ENCODE data around the gene STARD13.
A peak's percentile ranks its signal among the peaks of the same experiment; 100 is the strongest.

Gene STARD13

GRCh38 chr13:33285420-33286124, at the start of gene STARD13:
STARD13 (minus strand) TSS chr13:33285755; CDS start chr13:33285638, 117 bp downstream.
- DNase-seq (ENCODE audit: low spot score), result peak; percentile 90

GRCh38 chr13:33334831-33335230, 49.3 kb upstream of the STARD13 start:
- no peak for DNase-seq (ENCODE audit: low spot score)

GRCh38 chr13:33331962-33332361, 46.4 kb upstream of the STARD13 start:
- DNase-seq (ENCODE audit: low spot score), result no peak

GRCh38 chr13:33330483-33330882, 44.9 kb upstream of the STARD13 start:
- DNase-seq (ENCODE audit: low spot score), result no peak

- peak; percentile 90 for DNase-seq (ENCODE audit: low spot score)
These were observed 43.1 kb upstream of the STARD13 start for GRCh38 chr13:33328701-33329100.

- DNase-seq (ENCODE audit: low spot score), result no peak
These were observed 41.2 kb upstream of the STARD13 start for GRCh38 chr13:33326723-33327122.

- DNase-seq (ENCODE audit: low spot score), result no peak
These were observed 40.7 kb upstream of the STARD13 start for GRCh38 chr13:33326246-33326645.

GRCh38 chr13:33323801-33324510, 38.4 kb upstream of the STARD13 start:
- peak; percentile 12 for DNase-seq (ENCODE audit: low spot score)

- DNase-seq (ENCODE audit: low spot score), result no peak
These were observed 37.6 kb upstream of the STARD13 start for GRCh38 chr13:33322965-33323668.

GRCh38 chr13:33322543-33322809, 36.9 kb upstream of the STARD13 start:
- DNase-seq (ENCODE audit: low spot score), result no peak

- DNase-seq (ENCODE audit: low spot score), result no peak
These were observed 36.4 kb upstream of the STARD13 start for GRCh38 chr13:33321686-33322542.

- DNase-seq (ENCODE audit: low spot score), result no peak
These were observed 34.3 kb upstream of the STARD13 start for GRCh38 chr13:33319859-33320258.

- no peak for DNase-seq (ENCODE audit: low spot score)
These were observed 33.2 kb upstream of the STARD13 start for GRCh38 chr13:33318744-33319143.

GRCh38 chr13:33318037-33318436, 32.5 kb upstream of the STARD13 start:
- no peak for DNase-seq (ENCODE audit: low spot score)

- no peak for DNase-seq (ENCODE audit: low spot score)
These were observed 31.3 kb upstream of the STARD13 start for GRCh38 chr13:33316890-33317289.

- DNase-seq (ENCODE audit: low spot score), result no peak
These were observed 27.9 kb upstream of the STARD13 start for GRCh38 chr13:33313504-33313903.

- no peak for DNase-seq (ENCODE audit: low spot score)
These were observed 27.3 kb upstream of the STARD13 start for GRCh38 chr13:33312861-33313212.

- DNase-seq (ENCODE audit: low spot score), result no peak
These were observed 26.8 kb upstream of the STARD13 start for GRCh38 chr13:33312150-33312860.

GRCh38 chr13:33311040-33311439, 25.5 kb upstream of the STARD13 start:
- DNase-seq (ENCODE audit: low spot score), result no peak

- no peak for DNase-seq (ENCODE audit: low spot score)
These were observed 24.9 kb upstream of the STARD13 start for GRCh38 chr13:33310245-33311038.

- no peak for DNase-seq (ENCODE audit: low spot score)
These were observed 23.3 kb upstream of the STARD13 start for GRCh38 chr13:33308863-33309262.
